ENCODE measurements around the gene IQGAP1.

Gene IQGAP1

GRCh38 chr15:90471769-90472168 is 83.7 kb downstream of the IQGAP1 start:
- DNase-seq (ENCODE audit: insufficient read length, low spot score) (no peak), FAIRE-seq (no peak)
- TF ChIP-seq CTCF (IDR thresholded peaks at IDR 0.05; ENCODE audit: insufficient read depth, missing control alignments) = no peak

- TF ChIP-seq CTCF (IDR thresholded peaks at IDR 0.05; ENCODE audit: insufficient read depth, missing control alignments) = no peak
- DNase-seq (ENCODE audit: insufficient read length, low spot score) (no peak), FAIRE-seq (no peak)
Measured at GRCh38 chr15:90478846-90479481, 90.9 kb downstream of the IQGAP1 start.

GRCh38 chr15:90479656-90480055 is 91.6 kb downstream of the IQGAP1 start:
- DNase-seq (ENCODE audit: insufficient read length, low spot score) (no peak), FAIRE-seq (no peak)
- no peak for TF ChIP-seq CTCF (IDR thresholded peaks at IDR 0.05; ENCODE audit: insufficient read depth, missing control alignments)

- FAIRE-seq (no peak), DNase-seq (ENCODE audit: insufficient read length, low spot score) (no peak)
- no peak for TF ChIP-seq CTCF (IDR thresholded peaks at IDR 0.05; ENCODE audit: insufficient read depth, missing control alignments)
Measured at GRCh38 chr15:90481023-90481422, 93.0 kb downstream of the IQGAP1 start.

GRCh38 chr15:90482124-90483011 is 94.3 kb downstream of the IQGAP1 start:
- FAIRE-seq (peak; percentile 32), DNase-seq (ENCODE audit: insufficient read length, low spot score) (no peak)

GRCh38 chr15:90483012-90483307 is 94.9 kb downstream of the IQGAP1 start:
- DNase-seq (ENCODE audit: insufficient read length, low spot score) (no peak), FAIRE-seq (no peak)
- TF ChIP-seq CTCF (IDR thresholded peaks at IDR 0.05; ENCODE audit: insufficient read depth, missing control alignments) = no peak

More at GRCh38 chr15:90482124-90483011, 94.3 kb downstream of the IQGAP1 start:
- TF ChIP-seq CTCF (IDR thresholded peaks at IDR 0.05; ENCODE audit: insufficient read depth, missing control alignments) = peak; percentile 70

GRCh38 chr15:90483637-90484036 is 95.6 kb downstream of the IQGAP1 start:
- no peak for FAIRE-seq
- no peak for TF ChIP-seq CTCF (IDR thresholded peaks at IDR 0.05; ENCODE audit: insufficient read depth, missing control alignments)
- no peak for DNase-seq (ENCODE audit: insufficient read length, low spot score)

Data from D721Med (cell line).